H1 (cell line): ENCODE measurements around the gene C2orf76. TPM values are rescaled to one million over a fixed set of nuclear protein-coding genes. Genes with fewer than 3 reads are reported as not detected.

Experiments
- BACH1 ChIP-seq: IDR thresholded peaks from 2 replicates; pipeline ENCODE4 v1.6.1; 2012; ENCODE audit warnings: low read length, improper control_type of control experiment
- BRCA1 ChIP-seq: IDR thresholded peaks from 2 replicates; pipeline ENCODE4 v1.6.1; 2012; ENCODE audit warnings: low read depth, low read length, improper control_type of control experiment
- CHD7 ChIP-seq: fragments of 300-600 bp; sonication (generic); IDR thresholded peaks from 2 replicates; pipeline ENCODE4 v1.7.1; 2012; ENCODE audit warnings: low read length, moderate library complexity, mild to moderate bottlenecking, inconsistent platforms; ENCODE audit not compliant: insufficient replicate concordance
- E2F6 ChIP-seq: IDR thresholded peaks from 2 replicates; pipeline ENCODE4 v1.6.1; 2012; ENCODE audit warnings: inconsistent platforms
- HDAC2 ChIP-seq, 2 experiments: fragments of 300-600 bp in 1 of 2; sonication (generic) in 1 of 2; IDR thresholded peaks; 2 replicates each; pipeline ENCODE4 v1.6.1; 2011 to 2012; ENCODE audit warnings: low read depth in 2 of 2, low read length in 2 of 2, mild to moderate bottlenecking in 2 of 2, moderate library complexity in 2 of 2, borderline replicate concordance in 1 of 2, inconsistent platforms in 1 of 2
- JUN ChIP-seq: IDR thresholded peaks from 2 replicates; pipeline ENCODE4 v1.6.1; 2011; ENCODE audit warnings: low read depth, mild to moderate bottlenecking, improper control_type of control experiment, low read length
- KDM5A ChIP-seq: fragments of 200-600 bp; IDR thresholded peaks from 2 replicates; pipeline ENCODE4 v1.7.1; 2012; ENCODE audit warnings: mild to moderate bottlenecking, low read length, inconsistent platforms, mixed read lengths
- SIRT6 ChIP-seq: IDR thresholded peaks from one replicate; pipeline ENCODE4 v1.7.1; 2012; ENCODE audit warnings: low read length, inconsistent platforms
- SP2 ChIP-seq: IDR thresholded peaks from 2 replicates; pipeline ENCODE4 v1.6.1; 2012; ENCODE audit warnings: mild to moderate bottlenecking, low read length, inconsistent platforms
- polyA plus RNA-seq, 7 experiments: library from polyadenylated mRNA; depleted of rRNA in 3 of 7; stranded (reverse) in 5 of 7; unstranded in 2 of 7; fragments of >200 nt in 5 of 7; fragments of 200-250 nt in 2 of 7; gene quantifications; 1 replicate in 5 of 7; 2 replicates in 1 of 7; 4 replicates in 1 of 7; pipeline versions ENCODE4 v1.2.1 to v1.2.3, GENCODE V29; 2011 to 2013; ENCODE audit warnings: missing spikeins in 2 of 7, mixed read lengths in 2 of 7
- total RNA-seq: library from RNA; stranded (reverse); fragmentation: NEBNext Ultra II Directional; extraction: Animal tissue kit (Norgen Biotek cat#: 25700); gene quantifications from 2 replicates; pipeline ENCODE4 v1.2.1, GENCODE V29; 2021

The C2orf76 gene
- total and polyA plus RNA-seq, 2 of the 8 experiments (the other 6 are each of a cell fraction or from before 2014, with no cell fraction given), result 4.4 to 5.0 TPM

- TF ChIP-seq KDM5A (no peak), SIRT6 (no peak), BRCA1 (no peak), CHD7 (no peak), HDAC2 (IDR thresholded peaks at IDR 0.05; ENCODE audit: borderline replicate concordance in 1 of 2, low read depth in 2 of 2, low read length in 2 of 2) (no peak), BACH1 (no peak), JUN (no peak), SP2 (no peak), E2F6 (no peak)
Observed at GRCh38 chr2:119292226-119292625, 74.4 kb downstream of the C2orf76 start (continued).
